Kidney (tissue), 14 donors: Measurements from ENCODE around the gene FTH1. TPM values are rescaled to one million over a fixed set of nuclear protein-coding genes. Genes with fewer than 3 reads are reported as not detected.
A peak's percentile ranks its signal among the peaks of the same experiment; 100 is the strongest.

ENCODE experiments used
- DNase-seq, 5 donors: peaks; one replicate each; pipeline ENCODE4 v3.0.0-alpha.2; 2013 to 2020
- FAIRE-seq: peaks from 2 replicates; lab custom pipeline; 2012; peaks lifted over from hg19 to GRCh38; lab: Jason Lieb, UNC
- H3K27ac ChIP-seq, 2 donors: one replicate each; pipeline ENCODE4 v1.7.0; 2013; ENCODE audit warnings: low read depth in 2 of 2, low read length in 2 of 2, inconsistent platforms in 1 of 2
- H3K27me3 ChIP-seq: one replicate; pipeline ENCODE4 v1.7.1; 2013; ENCODE audit warnings: low read length, inconsistent platforms; ENCODE audit not compliant: control insufficient read depth, insufficient read depth
- H3K36me3 ChIP-seq, 3 donors: one replicate each; pipeline versions ENCODE4 v1.7.0 to v1.7.1; 2013; ENCODE audit warnings: low read length in 3 of 3, control low read depth in 1 of 3, inconsistent platforms in 1 of 3; ENCODE audit not compliant: insufficient read depth in 3 of 3, control insufficient read depth in 2 of 3
- H3K4me1 ChIP-seq, 3 donors: one replicate each; pipeline versions ENCODE4 v1.7.0 to v1.7.1; 2013; ENCODE audit warnings: low read length in 3 of 3, inconsistent platforms in 1 of 3, low read depth in 1 of 3; ENCODE audit not compliant: control insufficient read depth in 2 of 3, insufficient read depth in 2 of 3
- H3K4me3 ChIP-seq, 3 donors: one replicate each; pipeline versions ENCODE4 v1.7.0 to v1.8.1; 2013; ENCODE audit warnings: low read length in 3 of 3, control low read depth in 1 of 3, inconsistent platforms in 1 of 3
- H3K9ac ChIP-seq, 3 donors: one replicate each; pipeline versions ENCODE4 v1.7.0 to v1.7.1; 2013; ENCODE audit warnings: low read length in 3 of 3, control low read depth in 1 of 3, inconsistent platforms in 1 of 3
- H3K9me3 ChIP-seq, 3 donors: one replicate each; pipeline versions ENCODE4 v1.7.0 to v1.7.1; 2013; ENCODE audit warnings: low read length in 3 of 3, control low read depth in 1 of 3, inconsistent platforms in 1 of 3; ENCODE audit not compliant: control insufficient read depth in 2 of 3, insufficient read depth in 1 of 3
- CTCF ChIP-seq: IDR thresholded peaks from 3 replicates; pipeline ENCODE4 v1.5.1; 2012; ENCODE audit warnings: mild to moderate bottlenecking, moderate library complexity, borderline replicate concordance; ENCODE audit not compliant: insufficient read depth; ENCODE audit errors: extremely low read depth
- intact Hi-C: fragments of 100-400 bp; cut with DNase I; formaldehyde crosslinking; loops from one replicate; pipeline ENCODE4 v1.11.1; 2022
- polyA plus RNA-seq: library from polyadenylated mRNA; stranded (reverse); fragments of 350-450 nt; fragmentation: Illumina TruSeq; extraction: RNeasy Lipid Tissue Mini Kit (QIAGEN cat#74804); gene quantifications from one replicate; pipeline ENCODE4 v1.2.3, GENCODE V29; 2014; ENCODE audit warnings: low read depth, low replicate concordance; ENCODE audit not compliant: insufficient read depth
- total RNA-seq: library from RNA; stranded (reverse); fragmentation: NEBNext Ultra II Directional; extraction: Animal tissue kit (Norgen Biotek cat#: 25700); gene quantifications from one replicate; pipeline ENCODE4 v1.2.1, GENCODE V29; 2021
- donor health status: control.
- donor health status: control.
- donor health status: control.
- donor health status: control.
- donor health status: control.
- donor health status: DM: yes; HTN: yes; CAD: no.
- donor health status: Normal renal cell carcinoma (clear cell type).

The FTH1 gene
- total and polyA plus RNA-seq, 2 donors from 2014 or later: 3,221 to 7,914 TPM

GRCh38 chr11:61980783-61981541, 13.5 kb upstream of the FTH1 start:
- no peak overlapping the region for H3K4me3 ChIP-seq
- peaks cover 0 to 11% (median 7%) of the 10 kb centered on the region in 3 donors for H3K4me1 ChIP-seq
- no peak overlapping the region for H3K27ac ChIP-seq
- no peaks in the 10 kb centered on the region for H3K9me3 ChIP-seq
- peak in 1 of 5 donors; percentile 6 for DNase-seq
- no peak overlapping the region for H3K9ac ChIP-seq
- no peak for FAIRE-seq
- no peaks in the 10 kb centered on the region for H3K27me3 ChIP-seq
- intact Hi-C loops: no loop called here
- no peaks in the 10 kb centered on the region for H3K36me3 ChIP-seq
- TF ChIP-seq CTCF: no peak

- TF ChIP-seq CTCF: no peak
- Histone ChIP-seq H3K4me1 (peaks cover 0 to 20% (median 15%) of the 10 kb centered on the region in 3 donors), H3K9me3 (no peaks in the 10 kb centered on the region), H3K4me3 (no peak overlapping the region), H3K27me3 (no peaks in the 10 kb centered on the region), H3K9ac (no peak overlapping the region), H3K27ac (peak overlapping the region; percentile 49 to 63), H3K36me3 (no peaks in the 10 kb centered on the region)
- FAIRE-seq (no peak), DNase-seq (peak in 1 of 5 donors; percentile 5)
- intact Hi-C loops: no loop called here
Observed at GRCh38 chr11:61978703-61979661, 11.5 kb upstream of the FTH1 start.

- Histone ChIP-seq H3K36me3 (no peaks in the 10 kb centered on the region), H3K9ac (no peak overlapping the region), H3K4me3 (peak overlapping the region in 2 of 3 donors; percentile 20 to 50), H3K27ac (no peak overlapping the region), H3K27me3 (no peaks in the 10 kb centered on the region), H3K4me1 (peaks cover 10 to 40% (median 33%) of the 10 kb centered on the region in 3 donors), H3K9me3 (no peaks in the 10 kb centered on the region)
- DNase-seq: no peak
- FAIRE-seq: no peak
- intact Hi-C loops: no loop called here
- TF ChIP-seq CTCF: no peak
Observed at GRCh38 chr11:61976813-61977475, 9.5 kb upstream of the FTH1 start.
